K562 (cell line): Measurements from ENCODE around the gene TMEM132D.

Source experiments
- CCAR2 ChIP-seq: fragments of 200-400 bp; formaldehyde crosslinking; IDR thresholded peaks from 2 replicates; pipeline ENCODE4 v1.6.1; 2017; ENCODE audit warnings: mild to moderate bottlenecking, low read depth, low read length
- KDM1A ChIP-seq, 2 experiments: fragments of 450-650 bp; IDR thresholded peaks; 2 replicates each; pipeline ENCODE4 v1.6.1; 2016; ENCODE audit warnings: mild to moderate bottlenecking in 2 of 2
- NFYB ChIP-seq: IDR thresholded peaks from 2 replicates; pipeline ENCODE4 v1.6.1; 2011; ENCODE audit warnings: mild to moderate bottlenecking, moderate library complexity; ENCODE audit not compliant: insufficient read length; ENCODE audit errors: extremely low read depth
- POLR2AphosphoS5 ChIP-seq: IDR thresholded peaks from 2 replicates; pipeline ENCODE4 v1.6.1; 2011; ENCODE audit warnings: mild to moderate bottlenecking, low read depth, low read length, moderate library complexity; ENCODE audit not compliant: control insufficient read depth, insufficient read depth
- SIRT6 ChIP-seq: IDR thresholded peaks from one replicate; pipeline ENCODE4 v1.6.1; 2012; ENCODE audit warnings: low read depth, mild to moderate bottlenecking, control low read depth, inconsistent platforms, low read length, moderate library complexity
- SMARCA5 ChIP-seq: fragments of 450-650 bp; IDR thresholded peaks from 2 replicates; pipeline ENCODE4 v1.6.1; 2016
- SPI1 ChIP-seq: IDR thresholded peaks from 2 replicates; pipeline ENCODE4 v1.6.1; 2011; ENCODE audit warnings: low read depth, low read length, control low read depth, borderline replicate concordance
- STAT6 ChIP-seq: sonication (generic); formaldehyde crosslinking; IDR thresholded peaks from 2 replicates; pipeline ENCODE4 v1.8.1; 2023; ENCODE audit warnings: mild to moderate bottlenecking, missing genetic modification reagents
- TF ChIP-seq, protein P1 (sequence below), 3 experiments: IDR thresholded peaks in 2 of 3; conservative IDR thresholded peaks in 1 of 3; 2 replicates each; pipeline ENCODE4 v1.5.1; 2011 to 2012; ENCODE audit warnings: low read length in 3 of 3, mild to moderate bottlenecking in 3 of 3, control low read depth in 2 of 3, improper control_type of control experiment in 1 of 3, inconsistent platforms in 1 of 3, low read depth in 1 of 3, mixed read lengths in 1 of 3, moderate library complexity in 1 of 3; ENCODE audit not compliant: insufficient read depth in 2 of 3

DNA sequence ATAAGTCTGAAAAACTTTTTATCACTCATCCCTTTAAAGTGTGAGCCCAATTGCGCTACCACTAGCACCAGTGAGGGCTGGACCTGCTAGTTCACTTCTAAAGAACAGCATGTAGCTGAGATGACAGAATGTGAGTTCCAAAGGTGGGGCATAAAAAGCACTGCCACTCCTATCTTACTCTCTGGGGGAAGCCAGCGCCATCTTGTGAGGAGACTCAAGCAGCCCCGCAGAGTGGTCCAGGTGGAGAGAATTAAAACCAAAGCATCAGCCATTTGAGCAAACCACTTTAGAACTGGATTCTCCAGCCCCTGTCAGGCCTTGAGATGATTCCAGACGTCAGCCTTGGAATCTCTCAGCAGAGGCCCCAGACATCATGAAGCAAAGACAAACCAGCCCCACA is 39.9 kb downstream of the TMEM132D start:
- TF ChIP-seq SMARCA5 (no peak), SIRT6 (no peak), STAT6 (CRISPR knock-in tag) (no peak), SPI1 (no peak), NFYB (no peak), POLR2AphosphoS5 (no peak), CCAR2 (no peak), KDM1A (IDR thresholded peaks at IDR 0.05) (no peak)
- TF ChIP-seq, protein P1, sequence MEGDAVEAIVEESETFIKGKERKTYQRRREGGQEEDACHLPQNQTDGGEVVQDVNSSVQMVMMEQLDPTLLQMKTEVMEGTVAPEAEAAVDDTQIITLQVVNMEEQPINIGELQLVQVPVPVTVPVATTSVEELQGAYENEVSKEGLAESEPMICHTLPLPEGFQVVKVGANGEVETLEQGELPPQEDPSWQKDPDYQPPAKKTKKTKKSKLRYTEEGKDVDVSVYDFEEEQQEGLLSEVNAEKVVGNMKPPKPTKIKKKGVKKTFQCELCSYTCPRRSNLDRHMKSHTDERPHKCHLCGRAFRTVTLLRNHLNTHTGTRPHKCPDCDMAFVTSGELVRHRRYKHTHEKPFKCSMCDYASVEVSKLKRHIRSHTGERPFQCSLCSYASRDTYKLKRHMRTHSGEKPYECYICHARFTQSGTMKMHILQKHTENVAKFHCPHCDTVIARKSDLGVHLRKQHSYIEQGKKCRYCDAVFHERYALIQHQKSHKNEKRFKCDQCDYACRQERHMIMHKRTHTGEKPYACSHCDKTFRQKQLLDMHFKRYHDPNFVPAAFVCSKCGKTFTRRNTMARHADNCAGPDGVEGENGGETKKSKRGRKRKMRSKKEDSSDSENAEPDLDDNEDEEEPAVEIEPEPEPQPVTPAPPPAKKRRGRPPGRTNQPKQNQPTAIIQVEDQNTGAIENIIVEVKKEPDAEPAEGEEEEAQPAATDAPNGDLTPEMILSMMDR (IDR thresholded peaks at IDR 0.05 in 2 of 3, conservative IDR thresholded peaks at IDR 0.05 in 1 of 3; ENCODE audit: insufficient read depth in 2 of 3, low read depth in 1 of 3, low read length in 3 of 3) = no peak
